GM12864 (cell line): ENCODE measurements around the gene LENG1.

Source experiments
- DNase-seq: peaks from one replicate; pipeline ENCODE4 v3.0.0-alpha.2; 2011; ENCODE audit warnings: low read depth
- H3K4me3 ChIP-seq: 2 replicates; pipeline ENCODE4 v1.5.1; 2011; ENCODE audit warnings: mild to moderate bottlenecking, low read depth, low read length, control low read depth
- CTCF ChIP-seq: IDR thresholded peaks from 2 replicates; pipeline ENCODE4 v1.5.1; 2011; ENCODE audit warnings: low read depth, mild to moderate bottlenecking, moderate library complexity, low read length, control low read depth, inconsistent platforms; ENCODE audit errors: missing control alignments

The LENG1 gene

GRCh38 chr19:54105796-54106195, 53.7 kb downstream of the LENG1 start:
- DNase-seq = no peak
- TF ChIP-seq CTCF = no peak
- H3K4me3 ChIP-seq = no peak overlapping the region
